Esophagus squamous epithelium (tissue), 5 donors: Measurements from ENCODE around the gene TBCD. TPM values are rescaled to one million over a fixed set of nuclear protein-coding genes. Genes with fewer than 3 reads are reported as not detected.

Experiments used
- DNase-seq: peaks from one replicate; lab custom pipeline; 2025; lab: John Stamatoyannopoulos, UW
- H3K27ac ChIP-seq, 4 donors: fragments of 200-600 bp; sonication (generic); one replicate each; pipeline ENCODE4 v1.5.1; 2016 to 2019; ENCODE audit warnings: mild to moderate bottlenecking in 1 of 4
- H3K27me3 ChIP-seq, 4 donors: fragments of 200-600 bp; sonication (generic); 1 replicate in 3 of 4; 2 replicates in 1 of 4; pipeline versions ENCODE4 v1.5.1 to v1.6.0; 2017 to 2021; ENCODE audit warnings: antibody characterized with exemption in 1 of 4
- H3K36me3 ChIP-seq, 3 donors: fragments of 200-600 bp; sonication (generic); one replicate each; pipeline ENCODE4 v1.5.1; 2016 to 2019
- H3K4me1 ChIP-seq, 3 donors: fragments of 200-600 bp; sonication (generic); one replicate each; pipeline ENCODE4 v1.5.1; 2017 to 2019
- H3K4me3 ChIP-seq, 4 donors: fragments of 200-600 bp; sonication (generic); 1 replicate in 3 of 4; 2 replicates in 1 of 4; pipeline ENCODE4 v1.5.1; 2016 to 2019; ENCODE audit warnings: mild to moderate bottlenecking in 2 of 4, moderate library complexity in 1 of 4
- H3K9me3 ChIP-seq, 3 donors: fragments of 200-600 bp; sonication (generic); one replicate each; pipeline ENCODE4 v1.5.1; 2016 to 2019
- CTCF ChIP-seq, 6 experiments: fragments of 450-650 bp in 4 of 6; fragments of 200-600 bp in 2 of 6; sonication (generic) in 2 of 6; IDR thresholded peaks; one replicate each; pipeline ENCODE4 v1.5.1; 2016 to 2019; ENCODE audit warnings: antibody characterized with exemption in 6 of 6, mild to moderate bottlenecking in 4 of 6, moderate library complexity in 4 of 6
- POLR2A ChIP-seq, 4 donors: fragments of 450-650 bp; IDR thresholded peaks; one replicate each; pipeline ENCODE4 v1.6.1; 2017; ENCODE audit warnings: antibody characterized with exemption in 4 of 4, mild to moderate bottlenecking in 4 of 4, moderate library complexity in 3 of 4
- WGBS, 2 donors: methylation state at CpG; one replicate each; pipeline ENCODE4 v1.1.5; 2018; 5-methylcytosine and 5-hydroxymethylcytosine counted together
- intact Hi-C: fragments of 100-400 bp; cut with DNase I; formaldehyde crosslinking; loops from one replicate; pipeline ENCODE4 v1.15.0; 2022
- total RNA-seq, 4 donors: library from RNA; depleted of rRNA; stranded (reverse); fragments of >200 nt; gene quantifications; one replicate each; pipeline ENCODE4 v1.1.0, GENCODE V29; 2016
- donor health status: DM: yes; HTN: yes; CAD: no.

TBCD gene
- total RNA-seq, 4 donors from 2014 or later, result 38.8 to 58.3 (median 55.0) TPM

DNA sequence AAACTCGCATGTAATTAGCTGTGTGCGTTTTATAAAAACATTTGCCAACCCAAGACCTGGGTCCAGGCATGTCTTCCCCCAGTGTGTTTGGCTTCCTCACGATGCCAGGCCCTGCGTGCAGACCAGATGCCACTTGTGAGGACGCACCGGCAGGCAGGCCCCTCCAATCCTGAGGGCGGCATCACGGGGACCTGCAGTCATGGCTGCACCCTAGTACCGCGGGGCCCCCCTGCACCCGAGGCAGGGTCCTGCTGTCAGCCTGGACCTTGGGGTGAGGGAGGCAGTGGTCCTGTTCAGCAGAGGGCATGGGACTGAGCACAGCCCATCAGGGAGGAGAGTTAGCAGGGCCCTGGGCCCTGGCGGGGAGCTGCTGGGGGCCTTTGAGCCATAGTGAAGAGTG is 143.2 kb downstream of the TBCD start:
- no peak for TF ChIP-seq POLR2A (IDR thresholded peaks at IDR 0.05)
- TF ChIP-seq CTCF (IDR thresholded peaks at IDR 0.05), result no peak
- Histone ChIP-seq H3K27ac (no peak overlapping the region), H3K4me1 (peaks cover 14 to 48% (median 20%) of the 10 kb centered on the region in 3 donors), H3K36me3 (peaks cover 0 to 74% (median 9%) of the 10 kb centered on the region in 3 donors), H3K9me3 (no peaks in the 10 kb centered on the region), H3K4me3 (no peak overlapping the region), H3K27me3 (no peaks in the 10 kb centered on the region)
- WGBS, 2 donors, result 67 to 86% methylated on average over 2 to 10 of the region's 12 CpGs
- intact Hi-C loops, result no loop called here
- no peak for DNase-seq

GRCh38 chr17:82896071-82897000 is 144.5 kb downstream of the TBCD start:
- H3K27me3 ChIP-seq, result no peaks in the 10 kb centered on the region
- peaks cover 2 to 74% (median 15%) of the 10 kb centered on the region in 3 donors for H3K36me3 ChIP-seq
- TF ChIP-seq POLR2A (IDR thresholded peaks at IDR 0.05), result no peak
- no peaks in the 10 kb centered on the region for H3K9me3 ChIP-seq
- H3K4me3 ChIP-seq, result no peak overlapping the region
- intact Hi-C loops, result no loop called here
- no peak overlapping the region for H3K27ac ChIP-seq
- DNase-seq, result no peak
- H3K4me1 ChIP-seq, result peaks cover 9 to 36% (median 17%) of the 10 kb centered on the region in 3 donors
- 90 to 91% methylated on average over 16 to 21 of the region's 29 CpGs for WGBS, 2 donors

- Histone ChIP-seq H3K4me1 (peaks cover 3 to 22% (median 13%) of the 10 kb centered on the region in 3 donors), H3K9me3 (no peaks in the 10 kb centered on the region), H3K27ac (no peak overlapping the region), H3K27me3 (no peaks in the 10 kb centered on the region), H3K36me3 (peaks cover 6 to 77% (median 17%) of the 10 kb centered on the region in 3 donors), H3K4me3 (no peak overlapping the region)
- TF ChIP-seq CTCF (IDR thresholded peaks at IDR 0.05) (no peak), POLR2A (IDR thresholded peaks at IDR 0.05) (no peak)
- 94 to 95% methylated on average over 5 to 6 of the region's 24 CpGs for WGBS, 2 donors
- intact Hi-C loops, result no loop called here
- no peak for DNase-seq
Measured at GRCh38 chr17:82897514-82898249, 145.8 kb downstream of the TBCD start.

- H3K36me3 ChIP-seq, result peaks cover 6 to 87% (median 17%) of the 10 kb centered on the region in 3 donors
- no peak overlapping the region for H3K4me3 ChIP-seq
- no peak for DNase-seq
- peaks cover 0 to 9% (median 5%) of the 10 kb centered on the region in 3 donors for H3K4me1 ChIP-seq
- whole genome bisulfite sequencing, 2 donors, result 95 to 96% methylated on average over 49 to 53 of the region's 53 CpGs
- TF ChIP-seq CTCF (IDR thresholded peaks at IDR 0.05), result no peak
- TF ChIP-seq POLR2A (IDR thresholded peaks at IDR 0.05), result no peak
- intact Hi-C loops, result no loop called here
- H3K9me3 ChIP-seq, result no peaks in the 10 kb centered on the region
- H3K27ac ChIP-seq, result no peak overlapping the region
- H3K27me3 ChIP-seq, result no peaks in the 10 kb centered on the region
Measured at GRCh38 chr17:82898976-82899514, 147.2 kb downstream of the TBCD start.

DNA sequence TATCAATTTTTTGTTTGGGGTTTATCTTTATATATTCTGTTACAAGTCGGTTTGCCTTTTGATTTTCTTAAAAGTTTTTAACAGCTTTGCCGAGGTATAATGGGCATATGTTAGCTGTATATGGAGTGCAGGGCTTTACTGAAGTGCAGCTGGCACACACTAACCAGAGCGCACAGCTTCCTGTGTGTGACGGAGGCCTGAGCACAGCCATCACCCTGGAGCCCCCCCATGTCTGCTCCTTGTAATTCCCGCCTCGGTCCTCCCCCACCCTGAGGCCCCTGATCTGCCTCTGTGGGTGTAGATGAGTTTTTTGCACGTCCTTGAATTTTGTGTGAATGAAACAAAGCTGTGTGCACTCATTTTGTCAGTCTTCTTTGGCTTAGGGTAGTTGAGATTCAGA is 148.1 kb downstream of the TBCD start:
- Histone ChIP-seq H3K36me3 (peaks cover 14 to 90% (median 24%) of the 10 kb centered on the region in 3 donors), H3K27me3 (no peaks in the 10 kb centered on the region), H3K9me3 (no peaks in the 10 kb centered on the region), H3K4me3 (no peak overlapping the region), H3K4me1 (no peaks in the 10 kb centered on the region), H3K27ac (no peak overlapping the region)
- TF ChIP-seq CTCF (IDR thresholded peaks at IDR 0.05), result no peak
- TF ChIP-seq POLR2A (IDR thresholded peaks at IDR 0.05), result no peak
- 80 to 85% methylated on average over 7 of the region's 7 CpGs for WGBS, 2 donors
- DNase-seq, result no peak
- intact Hi-C loops, result no loop called here
